GM12874 (cell line): ENCODE data around the gene STARD10.

Experiments
- CTCF ChIP-seq: IDR thresholded peaks from 2 replicates; pipeline ENCODE4 v1.5.1; 2011; ENCODE audit warnings: low read depth, mild to moderate bottlenecking, control low read depth, low read length, moderate library complexity; ENCODE audit not compliant: insufficient read depth

Gene STARD10

GRCh38 chr11:72720784-72721183 lies 73.1 kb downstream of the STARD10 start:
- no peak for TF ChIP-seq CTCF

GRCh38 chr11:72720047-72720446 lies 73.8 kb downstream of the STARD10 start:
- TF ChIP-seq CTCF: no peak

GRCh38 chr11:72719551-72719950 lies 74.3 kb downstream of the STARD10 start:
- no peak for TF ChIP-seq CTCF

GRCh38 chr11:72719144-72719543 lies 74.7 kb downstream of the STARD10 start:
- TF ChIP-seq CTCF: no peak

- TF ChIP-seq CTCF: no peak
Observed at GRCh38 chr11:72718101-72718501, 75.7 kb downstream of the STARD10 start.

GRCh38 chr11:72716788-72717435 lies 76.9 kb downstream of the STARD10 start:
- no peak for TF ChIP-seq CTCF

GRCh38 chr11:72716290-72716689 lies 77.6 kb downstream of the STARD10 start:
- TF ChIP-seq CTCF: no peak

GRCh38 chr11:72712841-72713240 lies 81.0 kb downstream of the STARD10 start:
- no peak for TF ChIP-seq CTCF
